ENCODE data around the gene PLD4. TPM values are rescaled to one million over a fixed set of nuclear protein-coding genes. Genes with fewer than 3 reads are reported as not detected.

Gene PLD4
- total RNA-seq, 1 donor from 2014 or later = not detected

- TF ChIP-seq CTCF (IDR thresholded peaks at IDR 0.05) = no peak
- TF ChIP-seq POLR2AphosphoS5 (IDR thresholded peaks at IDR 0.05; ENCODE audit: insufficient read depth in 1 of 2, low read depth in 1 of 2) = no peak
- no peak for TF ChIP-seq POLR2A (IDR thresholded peaks at IDR 0.05)
- intact Hi-C loops (cut with DNase I) = loop anchor here (5.0 kb wide), 1 partner anchor 34 kb away; no protein-coding TSS in a partner anchor
- Histone ChIP-seq H3K4me3 (peak overlapping the region; percentile 64 to 76), H3K27ac (peak overlapping the region; percentile 99), H3K36me3 (no peaks in the 10 kb centered on the region), H3K9me3 (no peaks in the 10 kb centered on the region), H3K27me3 (no peaks in the 10 kb centered on the region), H3K4me1 (peaks cover 51% of the 10 kb centered on the region)
- no peak for DNase-seq (ENCODE audit: extremely low spot score in 2 of 2)
Observed at GRCh38 chr14:104966261-104966865, 41.7 kb downstream of the PLD4 start.

GRCh38 chr14:104966981-104967385 lies 42.3 kb downstream of the PLD4 start:
- Histone ChIP-seq H3K4me1 (peaks cover 57% of the 10 kb centered on the region), H3K4me3 (peak overlapping the region; percentile 64 to 76), H3K27me3 (no peaks in the 10 kb centered on the region), H3K27ac (peak overlapping the region; percentile 99), H3K9me3 (no peaks in the 10 kb centered on the region), H3K36me3 (no peaks in the 10 kb centered on the region)
- DNase-seq (ENCODE audit: extremely low spot score in 2 of 2) = no peak
- TF ChIP-seq POLR2A (IDR thresholded peaks at IDR 0.05) (no peak), POLR2AphosphoS5 (IDR thresholded peaks at IDR 0.05; ENCODE audit: insufficient read depth in 1 of 2, low read depth in 1 of 2) (peak in 1 of 2 donors; percentile 8), CTCF (IDR thresholded peaks at IDR 0.05) (no peak)
- intact Hi-C loops (cut with DNase I) = loop anchor here (5.0 kb wide), 1 partner anchor 35 kb away; no protein-coding TSS in a partner anchor

GRCh38 chr14:104967386-104968152 lies 42.9 kb downstream of the PLD4 start:
- DNase-seq (ENCODE audit: extremely low spot score in 2 of 2) = peak in 1 of 2 donors; percentile 95
- TF ChIP-seq POLR2A (IDR thresholded peaks at IDR 0.05) = no peak
- no peak for TF ChIP-seq CTCF (IDR thresholded peaks at IDR 0.05)
- no peak for TF ChIP-seq POLR2AphosphoS5 (IDR thresholded peaks at IDR 0.05; ENCODE audit: insufficient read depth in 1 of 2, low read depth in 1 of 2)
- Histone ChIP-seq H3K27ac (peak overlapping the region; percentile 99), H3K4me1 (peaks cover 63% of the 10 kb centered on the region), H3K9me3 (no peaks in the 10 kb centered on the region), H3K27me3 (no peaks in the 10 kb centered on the region), H3K36me3 (no peaks in the 10 kb centered on the region), H3K4me3 (peak overlapping the region; percentile 64 to 76)
- intact Hi-C loops (cut with DNase I) = loop anchor here (5.0 kb wide), 1 partner anchor 35 kb away; no protein-coding TSS in a partner anchor

- Histone ChIP-seq H3K4me3 (peak overlapping the region; percentile 64 to 76), H3K9me3 (no peaks in the 10 kb centered on the region), H3K4me1 (peaks cover 69% of the 10 kb centered on the region), H3K27me3 (no peaks in the 10 kb centered on the region), H3K36me3 (no peaks in the 10 kb centered on the region), H3K27ac (peak overlapping the region; percentile 99)
- intact Hi-C loops (cut with DNase I) = loop anchor here (5.0 kb wide), 1 partner anchor 36 kb away; no protein-coding TSS in a partner anchor
- TF ChIP-seq POLR2AphosphoS5 (IDR thresholded peaks at IDR 0.05; ENCODE audit: insufficient read depth in 1 of 2, low read depth in 1 of 2) = no peak
- no peak for TF ChIP-seq CTCF (IDR thresholded peaks at IDR 0.05)
- peak in 1 of 2 donors; percentile 18 for TF ChIP-seq POLR2A (IDR thresholded peaks at IDR 0.05)
- peak in 1 of 2 donors; percentile 92 for DNase-seq (ENCODE audit: extremely low spot score in 2 of 2)
Observed at GRCh38 chr14:104968153-104968527, 43.5 kb downstream of the PLD4 start.
